HG03469 (cell line): ENCODE measurements around the gene CSNK1G3.

Source experiments
- ATAC-seq: cut with Tn5 transposase; IDR thresholded peaks from one replicate; pipeline ENCODE4 v1.9.1; 2021; ENCODE audit warnings: mild to moderate bottlenecking, moderate library complexity, moderate number of reproducible peaks; ENCODE audit not compliant: unreplicated experiment

The CSNK1G3 gene

DNA sequence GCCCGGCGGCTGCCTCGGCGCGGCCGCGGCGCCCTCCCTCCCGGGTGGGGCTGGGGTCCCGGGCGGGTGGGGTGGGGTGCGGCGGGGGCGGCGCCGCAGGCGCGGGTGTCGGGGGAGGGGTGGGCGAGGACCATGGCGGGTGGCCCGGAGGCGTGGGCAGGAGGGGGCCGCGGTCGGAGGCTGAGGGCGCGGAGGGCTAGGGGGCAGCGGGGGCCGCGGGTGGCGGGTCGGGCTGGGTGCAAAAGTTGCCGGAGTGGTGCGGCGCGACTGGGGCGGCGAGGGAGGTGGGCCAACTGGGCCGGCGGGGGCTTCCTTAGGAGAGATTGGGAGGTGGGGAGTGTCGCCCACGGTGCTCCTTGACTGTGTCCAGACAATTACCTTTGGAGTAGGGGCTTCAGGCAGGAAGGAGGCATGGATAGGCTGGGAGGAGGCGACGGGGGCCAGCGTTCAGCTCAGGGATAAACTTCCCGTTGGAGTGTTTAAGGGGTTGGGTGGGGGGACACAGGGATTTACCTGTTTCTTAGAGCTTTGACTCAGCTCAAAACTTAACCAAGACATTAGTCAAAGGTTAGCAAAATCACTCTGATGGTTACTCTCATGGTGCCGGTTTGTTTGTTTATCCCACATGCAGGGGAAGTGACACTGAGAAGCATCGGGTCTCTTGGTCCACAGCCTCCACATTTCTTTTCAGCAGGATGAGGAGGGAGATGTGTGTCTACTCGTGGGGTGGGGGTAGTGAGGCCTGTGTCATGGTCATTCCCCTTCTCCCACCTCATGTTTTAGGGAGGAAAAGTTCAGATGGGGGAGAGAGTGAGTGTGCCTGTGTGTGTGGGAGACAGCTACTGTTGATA lies 859 bp downstream of the CSNK1G3 start:
- ATAC-seq, result peak; percentile 18

DNA sequence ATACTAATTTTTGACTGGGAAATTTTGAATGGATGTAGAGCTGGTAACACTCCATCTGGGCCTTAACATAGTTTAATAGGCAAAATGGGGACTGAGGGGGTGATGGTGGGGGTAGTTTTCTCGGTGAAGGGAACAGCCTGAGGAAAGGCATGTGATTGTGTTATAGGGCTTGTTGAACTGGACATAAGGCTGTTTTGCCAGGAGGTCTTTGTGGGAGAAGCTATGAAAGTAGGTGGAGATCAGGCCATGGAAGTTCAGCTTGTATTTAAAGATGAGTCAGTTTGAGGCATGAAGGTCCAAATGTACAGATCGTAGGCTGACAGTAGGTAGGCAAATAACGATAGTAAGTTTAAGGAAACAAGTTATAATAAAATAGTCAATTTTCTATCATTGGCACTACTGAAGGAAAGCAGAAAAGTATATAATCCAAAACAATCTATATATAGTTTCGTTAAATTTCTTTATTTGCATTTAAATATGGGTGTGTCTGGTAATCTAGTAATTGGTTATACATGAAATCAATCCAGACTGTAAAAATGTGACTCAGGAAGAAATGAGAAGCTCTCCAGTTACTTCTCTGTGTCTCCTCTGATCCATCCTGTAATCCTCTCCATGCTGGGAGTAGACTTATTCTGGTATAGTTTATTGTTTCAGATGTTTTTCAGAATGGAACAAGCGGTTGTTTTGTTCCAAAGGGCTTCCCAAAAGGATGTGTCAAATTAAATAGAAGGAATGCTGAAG lies 2.8 kb downstream of the CSNK1G3 start:
- ATAC-seq, result no peak

DNA sequence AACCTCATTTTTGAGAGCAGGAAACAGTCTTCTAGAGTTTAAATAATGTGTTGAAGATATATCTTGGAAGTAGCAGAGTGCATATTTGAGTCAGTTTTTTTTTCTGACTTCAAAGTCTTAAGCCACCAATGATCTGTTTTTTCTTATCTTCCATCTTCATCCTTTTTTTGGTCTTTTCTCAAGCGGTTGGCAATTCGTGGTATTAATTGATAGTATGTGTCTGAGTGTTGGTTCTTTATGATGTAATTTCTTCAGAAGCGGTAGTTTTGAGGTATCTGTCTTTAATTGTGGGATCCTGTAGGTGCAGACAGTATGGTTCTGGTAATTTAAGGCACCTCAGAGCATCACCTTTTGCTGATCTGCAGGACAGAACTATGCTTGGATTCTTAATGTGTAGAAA lies 3.9 kb downstream of the CSNK1G3 start:
- ATAC-seq, result no peak

DNA sequence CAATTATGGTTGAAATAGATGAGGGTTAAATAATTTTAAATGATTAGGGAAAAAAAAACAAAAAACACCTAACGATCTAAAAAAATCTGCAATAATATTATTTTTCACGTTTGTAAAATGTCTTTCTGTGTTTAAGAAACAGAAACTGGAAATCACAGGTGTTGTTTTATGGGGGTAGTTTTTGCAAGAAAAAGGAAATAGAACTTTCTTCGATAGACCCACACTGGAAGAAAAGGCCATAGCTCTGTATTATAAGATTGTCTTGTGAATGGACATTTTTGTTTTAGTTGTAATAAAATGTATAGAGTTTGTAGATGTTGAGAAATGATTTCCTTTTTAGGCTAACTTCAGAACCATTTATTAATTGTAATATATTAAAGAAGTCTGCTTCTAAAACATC lies 5.5 kb downstream of the CSNK1G3 start:
- no peak for ATAC-seq

DNA sequence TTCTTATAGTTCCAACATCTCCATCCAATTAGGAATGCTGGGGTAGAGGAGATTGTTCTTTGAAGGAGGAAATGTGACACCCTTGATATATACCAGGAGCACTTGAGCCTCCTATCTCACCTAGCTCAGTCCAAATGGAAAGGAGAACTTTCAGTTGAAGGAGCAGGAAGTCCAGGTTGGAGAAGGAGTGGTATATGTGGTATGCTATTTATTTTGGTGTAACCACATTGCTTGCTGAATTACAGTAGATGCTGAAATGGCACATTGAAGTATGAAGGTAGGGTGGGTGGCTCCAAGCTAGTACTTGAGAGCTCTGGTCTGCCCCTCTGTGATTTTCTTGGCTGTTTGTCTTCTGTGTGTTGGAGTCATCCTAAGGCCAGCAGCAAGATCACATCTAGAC lies 6.1 kb downstream of the CSNK1G3 start:
- ATAC-seq, result no peak

DNA sequence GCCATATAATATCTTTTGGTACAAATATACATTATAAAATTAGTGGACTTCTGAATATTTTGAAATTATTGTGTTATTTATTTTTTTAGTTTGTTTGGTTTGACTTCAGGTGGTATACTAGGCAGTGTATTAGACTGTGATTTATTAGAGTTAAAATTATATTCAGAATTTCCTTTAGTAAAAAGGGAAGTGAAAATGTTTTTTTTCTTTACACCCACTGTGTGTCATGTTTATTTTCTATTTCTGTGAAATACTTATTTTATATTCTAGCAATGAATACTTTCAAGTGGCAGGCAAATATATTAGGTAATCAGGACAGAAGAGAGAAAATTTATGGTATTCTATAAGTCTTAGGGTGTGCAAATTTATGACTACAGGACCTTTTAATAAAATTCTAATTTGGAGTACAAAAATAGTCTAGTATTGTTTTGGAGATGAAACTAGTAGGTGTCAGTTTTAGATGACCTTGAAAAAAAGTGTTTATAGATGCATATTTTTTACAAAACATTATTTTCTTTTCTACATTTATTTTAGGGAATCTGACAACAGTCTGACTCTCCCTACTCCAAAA lies 8.8 kb downstream of the CSNK1G3 start:
- ATAC-seq, result peak; percentile 61

DNA sequence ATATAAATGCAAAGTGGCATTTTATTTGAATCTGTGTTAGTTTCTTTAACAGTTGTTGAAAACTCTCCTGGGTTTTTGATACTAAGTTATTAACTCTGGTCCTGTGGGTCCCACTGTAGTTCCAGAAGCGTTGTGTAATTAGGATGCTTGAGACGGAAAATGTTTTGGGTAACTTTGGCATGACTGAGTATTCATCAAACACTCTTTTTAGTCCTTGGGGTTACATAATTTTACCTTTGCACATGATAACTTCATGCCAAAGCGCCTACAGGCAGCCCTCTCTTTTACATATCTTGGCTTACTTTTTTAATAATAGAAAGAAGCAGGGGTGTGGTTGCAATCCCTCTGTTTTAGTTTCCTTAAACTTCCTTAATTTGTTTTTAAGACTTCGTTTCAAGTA lies 12.2 kb downstream of the CSNK1G3 start:
- no peak for ATAC-seq

DNA sequence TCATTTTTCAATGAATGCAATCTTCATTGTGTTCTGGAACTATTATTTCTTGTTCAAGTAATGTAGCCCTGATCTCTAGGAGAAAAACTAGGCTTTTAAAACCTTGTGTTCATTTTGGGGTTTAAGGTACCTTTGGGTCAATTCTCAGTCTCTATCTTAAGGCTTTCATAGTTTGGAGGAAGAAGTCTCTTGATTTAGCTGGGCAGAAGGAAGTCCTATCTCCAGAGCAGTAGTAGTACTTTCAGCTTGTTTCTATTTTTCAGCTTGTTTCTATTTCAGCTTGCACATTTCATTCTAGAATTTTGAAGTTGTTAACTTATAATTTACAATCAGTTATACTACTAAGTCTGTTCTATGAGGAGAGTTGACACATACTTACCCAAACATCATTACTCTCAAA lies 15.2 kb downstream of the CSNK1G3 start:
- ATAC-seq, result no peak

DNA sequence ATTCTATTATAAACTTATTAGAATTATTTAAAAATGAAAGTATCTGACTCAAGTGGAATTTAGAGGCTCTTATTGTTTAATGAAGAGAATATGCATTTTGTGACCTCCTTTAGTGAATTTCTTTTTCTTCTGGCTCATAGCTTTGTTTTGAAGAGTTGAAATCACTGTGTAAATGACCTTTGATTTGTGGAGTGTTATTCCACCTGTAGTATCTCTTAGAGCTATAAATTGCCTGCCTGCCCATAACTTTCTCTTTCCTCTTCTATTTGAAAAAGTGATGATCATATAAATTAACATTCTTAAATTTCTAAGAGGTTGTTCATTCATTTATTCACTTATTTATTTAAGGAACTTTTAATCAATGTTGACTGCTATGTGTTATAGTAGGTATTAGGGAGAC lies 16.1 kb downstream of the CSNK1G3 start:
- ATAC-seq, result no peak

DNA sequence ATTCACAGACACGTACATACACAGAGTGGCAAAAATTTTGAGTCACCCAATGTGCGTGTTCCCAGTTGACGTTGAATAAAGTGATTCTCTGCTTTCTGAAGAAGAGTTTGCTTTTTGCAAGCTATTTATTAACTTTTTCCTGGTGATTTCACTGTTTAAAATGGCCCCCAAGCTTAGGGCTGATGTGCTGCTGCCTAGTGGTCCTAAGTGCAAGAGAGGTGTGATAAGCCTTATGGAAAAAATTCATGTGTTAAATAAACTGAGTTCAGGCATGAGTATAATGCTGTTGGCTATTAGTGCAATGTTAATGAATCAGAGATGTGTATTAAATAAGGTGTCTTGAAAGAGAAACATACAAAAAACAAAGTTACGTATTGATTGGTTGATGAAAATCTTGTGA lies 16.9 kb downstream of the CSNK1G3 start:
- no peak for ATAC-seq

DNA sequence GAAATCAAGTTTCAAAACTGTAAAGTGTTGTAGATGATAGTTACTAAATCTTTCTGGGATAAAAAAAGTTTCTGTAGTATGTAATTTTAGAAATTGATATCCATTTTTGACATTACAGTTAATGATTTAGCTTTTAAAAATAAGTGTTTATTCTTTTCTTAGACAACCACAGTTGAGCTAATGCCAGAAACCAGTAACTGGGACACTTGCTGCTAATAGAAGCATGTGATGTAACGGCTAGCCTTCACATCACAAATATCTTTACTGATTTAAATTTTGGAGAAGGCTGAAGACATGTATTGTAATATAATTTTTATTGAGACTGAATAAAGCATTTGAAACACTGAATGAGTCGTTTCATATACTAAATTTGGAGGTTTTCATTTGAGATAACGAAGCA lies 18.8 kb downstream of the CSNK1G3 start:
- ATAC-seq, result no peak

DNA sequence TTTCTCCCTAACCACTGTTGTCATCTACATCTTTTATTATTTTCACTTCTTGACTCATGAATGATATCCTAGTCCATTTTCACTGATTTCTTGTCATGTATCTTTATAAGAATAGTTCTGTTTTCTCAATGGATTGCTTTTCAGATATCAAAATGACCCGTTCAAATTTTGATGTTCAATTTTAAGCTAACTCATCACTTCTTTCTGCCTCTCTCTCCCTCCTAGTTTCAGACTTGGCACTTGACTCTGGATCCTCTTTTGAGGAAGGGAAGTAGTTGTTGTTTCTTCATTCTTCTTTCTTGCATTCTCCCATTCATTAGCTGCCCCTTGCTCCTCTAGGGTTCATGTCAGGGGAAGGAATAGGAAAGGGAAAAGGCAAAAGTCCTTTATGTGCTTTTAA lies 23.7 kb downstream of the CSNK1G3 start:
- ATAC-seq, result no peak

DNA sequence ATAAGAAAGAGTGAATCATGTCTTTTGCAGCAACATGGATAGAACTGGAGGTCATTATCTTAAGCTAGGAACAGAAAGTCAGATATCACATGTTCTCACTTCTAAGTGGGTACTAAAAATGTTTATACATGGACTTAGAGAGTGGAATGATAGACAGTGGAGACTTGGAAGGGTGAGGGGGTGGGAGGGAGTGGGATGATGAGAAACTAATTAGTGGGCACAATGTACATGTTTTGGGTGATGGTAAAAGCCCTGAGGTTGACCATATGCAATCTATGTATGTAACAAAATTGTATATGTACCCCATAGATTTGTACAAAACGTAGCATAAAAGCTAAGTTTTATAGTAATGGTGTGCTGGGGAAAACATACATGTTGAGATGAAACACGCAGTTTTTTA lies 25.3 kb downstream of the CSNK1G3 start:
- ATAC-seq, result no peak

DNA sequence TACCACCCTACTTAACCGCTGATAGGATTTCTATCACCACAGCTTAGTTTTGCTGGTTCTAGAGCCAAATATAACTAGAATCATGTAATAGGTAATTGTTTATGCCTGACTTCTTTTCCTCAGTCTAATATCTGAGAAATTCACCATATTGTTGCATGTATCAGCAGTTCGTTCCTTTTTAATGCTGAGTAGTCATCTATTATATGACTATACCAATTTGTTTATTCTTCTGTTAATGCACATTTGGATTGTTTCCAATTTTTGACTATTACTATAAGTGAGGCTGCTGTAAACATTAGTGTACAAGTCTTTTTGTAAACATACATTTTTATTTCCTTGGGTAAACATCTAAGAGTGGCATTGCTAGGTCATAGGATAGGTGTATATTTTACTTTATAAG lies 25.9 kb downstream of the CSNK1G3 start:
- ATAC-seq, result no peak

DNA sequence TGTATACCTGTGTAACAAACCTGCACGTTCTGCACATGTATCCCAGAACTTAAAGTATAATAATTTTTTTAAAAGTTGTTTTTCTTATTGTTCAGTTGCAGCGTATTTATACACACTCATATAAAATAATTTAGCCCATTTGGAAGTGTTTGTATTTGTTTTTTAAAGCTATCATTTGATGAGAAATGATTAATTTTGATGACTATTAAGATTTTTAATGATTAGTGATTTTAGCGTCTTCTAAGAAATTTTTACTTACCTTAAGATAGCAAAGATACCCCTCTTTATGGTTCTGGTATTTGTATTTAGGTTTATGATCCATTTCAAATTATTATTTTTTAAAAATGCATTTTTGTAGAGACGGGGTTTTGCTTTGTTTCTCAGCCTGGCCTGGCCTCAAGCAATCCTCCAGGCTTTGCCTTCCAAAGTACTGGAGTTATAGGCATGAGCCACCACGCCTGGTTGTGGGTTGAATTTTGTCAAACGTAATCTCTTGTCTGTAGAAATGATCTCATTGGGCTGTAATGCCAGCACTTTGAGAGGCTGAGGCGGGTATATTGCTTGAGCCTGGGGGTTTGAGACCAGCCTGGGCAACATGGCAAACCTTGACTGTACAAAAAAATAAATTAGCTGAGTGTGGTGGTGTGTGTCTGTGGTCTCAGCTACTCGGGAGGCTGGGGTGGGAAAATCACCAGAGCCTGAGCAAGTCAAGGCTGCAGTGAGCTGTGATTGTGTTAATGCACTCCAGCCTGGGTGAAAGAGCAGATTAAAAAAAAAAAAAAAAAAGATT lies 26.9 kb downstream of the CSNK1G3 start:
- no peak for ATAC-seq

DNA sequence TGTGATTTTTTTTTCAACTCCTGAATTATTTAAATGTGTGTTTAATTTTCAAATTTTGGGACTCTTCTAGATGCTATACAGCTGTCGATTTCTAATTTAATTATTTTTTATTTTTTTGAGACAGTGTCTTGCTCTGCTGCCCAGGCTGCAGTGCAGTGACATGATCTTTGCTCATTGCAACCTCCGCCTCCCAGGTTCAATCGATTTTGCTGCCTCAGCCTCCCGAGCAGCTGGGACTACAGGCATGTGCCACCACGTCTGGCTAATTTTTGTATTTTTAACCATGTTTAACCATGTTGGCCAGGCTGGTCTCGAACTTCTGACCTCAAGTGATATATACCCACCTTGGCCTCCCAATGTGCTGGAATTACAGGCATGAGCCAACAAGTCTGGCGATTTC lies 28.6 kb downstream of the CSNK1G3 start:
- ATAC-seq, result no peak

DNA sequence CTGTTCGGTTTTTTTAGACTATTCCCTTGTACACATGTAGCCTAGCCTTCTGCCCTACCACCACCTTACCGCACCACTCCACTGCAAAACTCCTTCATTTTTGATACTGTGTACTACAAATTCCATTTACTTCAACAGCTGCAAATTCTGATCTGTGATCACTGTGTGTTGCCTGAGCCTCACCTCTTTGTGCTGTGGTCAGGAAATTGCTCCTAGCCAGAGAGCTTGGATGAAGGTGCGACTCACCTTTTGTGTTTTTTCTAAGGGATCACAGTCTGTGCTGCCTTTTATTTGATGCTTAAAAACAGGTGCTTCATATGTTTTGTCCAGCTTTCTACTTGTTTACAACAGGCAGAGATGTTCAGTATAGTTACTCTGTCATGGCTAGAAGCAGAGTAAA lies 31.5 kb downstream of the CSNK1G3 start:
- no peak for ATAC-seq

DNA sequence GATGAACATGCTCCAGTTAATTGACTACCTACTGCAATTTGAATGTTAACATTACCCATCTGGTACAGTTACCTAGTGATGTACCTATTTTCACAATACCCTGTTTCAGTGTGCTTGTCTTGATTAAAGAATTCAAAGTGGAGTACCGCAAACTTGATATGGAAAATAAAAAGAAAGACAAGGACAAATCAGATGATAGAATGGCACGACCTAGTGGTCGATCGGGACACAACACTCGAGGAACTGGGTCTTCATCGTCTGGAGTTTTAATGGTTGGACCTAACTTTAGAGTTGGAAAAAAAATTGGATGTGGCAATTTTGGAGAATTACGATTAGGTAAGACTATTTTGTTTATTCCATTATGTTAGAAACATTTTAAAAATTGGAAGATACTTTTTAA lies 33.5 kb downstream of the CSNK1G3 start:
- no peak for ATAC-seq

DNA sequence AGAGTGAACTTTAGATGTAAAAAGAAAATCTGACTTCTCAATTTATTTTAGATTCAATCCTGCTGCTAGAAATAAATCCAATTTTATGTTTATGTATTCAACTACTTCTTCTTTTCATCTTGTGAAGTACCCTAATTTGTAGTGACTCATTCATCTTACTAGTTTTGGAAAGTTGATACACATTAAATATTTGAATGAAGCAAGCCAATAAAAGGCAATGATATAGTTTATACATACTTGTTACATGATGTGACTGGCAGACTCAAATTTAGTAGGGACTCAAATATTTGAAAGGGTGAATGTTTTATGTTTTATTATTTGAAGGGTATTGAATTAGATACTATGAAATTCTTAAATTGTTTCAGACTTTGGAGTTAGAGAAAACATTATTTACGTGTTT lies 34.7 kb downstream of the CSNK1G3 start:
- no peak for ATAC-seq

DNA sequence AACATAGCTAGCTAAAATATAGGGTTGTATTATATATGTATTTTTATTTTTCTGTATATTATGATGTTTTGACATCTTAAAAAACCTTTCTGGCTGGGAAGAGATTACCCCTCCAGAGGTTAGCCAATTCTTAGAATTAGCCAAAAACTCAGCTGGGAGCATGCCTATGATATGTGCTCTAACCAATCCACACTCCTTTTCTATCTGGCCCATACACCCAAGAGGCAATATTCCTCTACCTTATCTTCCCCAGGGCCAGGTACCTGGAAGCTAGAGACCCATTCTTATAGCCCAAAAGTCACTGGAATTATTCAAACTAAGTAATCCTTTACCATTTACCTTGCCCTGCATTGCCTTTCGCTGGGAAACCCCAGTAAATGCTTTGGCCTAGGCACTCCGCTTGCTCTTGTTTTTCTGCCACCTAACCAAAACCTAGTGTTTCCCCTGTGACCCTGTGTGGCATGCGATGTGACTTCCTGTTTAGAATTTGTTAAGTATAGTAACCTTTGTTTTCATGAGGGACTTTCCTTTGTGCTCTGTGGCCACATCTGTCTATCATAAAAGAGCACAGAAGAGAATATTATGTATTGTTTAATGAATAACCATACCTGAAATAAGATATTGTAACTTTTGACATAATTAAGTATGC lies 37.4 kb downstream of the CSNK1G3 start:
- peak; percentile 97 for ATAC-seq

DNA sequence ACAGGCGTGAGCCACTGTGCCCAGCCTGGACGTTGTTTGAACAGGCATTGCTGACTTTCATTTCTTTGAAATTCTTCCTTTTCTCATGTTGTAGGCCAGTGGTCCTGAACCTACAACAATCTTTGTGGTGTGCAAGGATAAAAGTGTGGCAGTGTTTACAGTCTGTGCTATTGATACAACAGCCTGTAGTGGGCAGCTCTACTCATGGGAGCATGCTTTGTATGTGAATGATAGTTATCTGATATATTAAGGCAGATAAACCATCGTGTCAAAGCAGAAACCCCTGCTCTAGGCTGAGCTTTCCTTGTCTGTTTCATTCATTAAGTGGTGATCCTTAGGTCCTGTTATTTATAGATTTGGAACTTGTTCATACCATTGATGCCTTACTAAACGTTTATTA lies 42.6 kb downstream of the CSNK1G3 start:
- ATAC-seq, result no peak
